Activated CD4-positive, alpha-beta T cell treated with anti-CD3 and anti-CD28 coated beads for 36 hours (primary cell): ENCODE data around the gene TIGD1. TPM values are rescaled to one million over a fixed set of nuclear protein-coding genes. Genes with fewer than 3 reads are reported as not detected.
A peak's percentile ranks its signal among the peaks of the same experiment; 100 is the strongest.

Experiments used
- ATAC-seq: fragments of 200-7000 bp; cut with Tn5 transposase; one replicate; pipeline ENCODE4 v1.10.0; 2021; ENCODE audit warnings: mild to moderate bottlenecking, moderate library complexity
- CTCF ChIA-PET: fragments of 350-600 bp; sonication (Branson Sonifier 250); formaldehyde crosslinking; loops from one replicate; lab custom pipeline; 2021; ENCODE audit warnings: antibody characterized with exemption; lab: Charles Lee
- POLR2A ChIA-PET: fragments of 350-600 bp; sonication (Branson Sonifier 250); formaldehyde crosslinking; loops from one replicate; lab custom pipeline; 2021; ENCODE audit warnings: antibody characterized with exemption, inconsistent platforms; lab: Charles Lee
- DNase-seq: peaks from one replicate; pipeline ENCODE4 v3.0.0-alpha.2; 2020
- H3K27ac Mint-ChIP-seq: one replicate; pipeline ENCODE4 v1.8.0; 2021; ENCODE audit warnings: mixed read lengths
- H3K27me3 Mint-ChIP-seq: one replicate; pipeline ENCODE4 v1.8.0; 2021; ENCODE audit warnings: mixed read lengths
- H3K36me3 Mint-ChIP-seq: one replicate; pipeline ENCODE4 v1.8.0; 2021; ENCODE audit warnings: low read depth, mixed read lengths
- H3K4me1 Mint-ChIP-seq: one replicate; pipeline ENCODE4 v1.8.0; 2021; ENCODE audit warnings: mixed read lengths
- H3K4me3 Mint-ChIP-seq: one replicate; pipeline ENCODE4 v1.8.0; 2021; ENCODE audit warnings: mild to moderate bottlenecking, moderate library complexity, mixed read lengths
- H3K9me3 Mint-ChIP-seq: one replicate; pipeline ENCODE4 v1.8.0; 2021; ENCODE audit warnings: low read depth, mixed read lengths
- intact Hi-C, 2 experiments: fragments of 100-400 bp; cut with DNase I in 1 of 2; cut with micrococcal nuclease in 1 of 2; formaldehyde crosslinking; loops; one replicate each; pipeline versions ENCODE4 v1.14.2 to v1.15.1; 2022 to 2024; cut with DNase I, micrococcal nuclease
- total RNA-seq, 2 experiments: library from RNA; stranded (reverse); gene quantifications; one replicate each; pipeline ENCODE4 v1.2.3, GENCODE V29; 2021

Gene TIGD1
- total RNA-seq, 2 experiments from 2014 or later, result 7.6 to 7.9 TPM

DNA sequence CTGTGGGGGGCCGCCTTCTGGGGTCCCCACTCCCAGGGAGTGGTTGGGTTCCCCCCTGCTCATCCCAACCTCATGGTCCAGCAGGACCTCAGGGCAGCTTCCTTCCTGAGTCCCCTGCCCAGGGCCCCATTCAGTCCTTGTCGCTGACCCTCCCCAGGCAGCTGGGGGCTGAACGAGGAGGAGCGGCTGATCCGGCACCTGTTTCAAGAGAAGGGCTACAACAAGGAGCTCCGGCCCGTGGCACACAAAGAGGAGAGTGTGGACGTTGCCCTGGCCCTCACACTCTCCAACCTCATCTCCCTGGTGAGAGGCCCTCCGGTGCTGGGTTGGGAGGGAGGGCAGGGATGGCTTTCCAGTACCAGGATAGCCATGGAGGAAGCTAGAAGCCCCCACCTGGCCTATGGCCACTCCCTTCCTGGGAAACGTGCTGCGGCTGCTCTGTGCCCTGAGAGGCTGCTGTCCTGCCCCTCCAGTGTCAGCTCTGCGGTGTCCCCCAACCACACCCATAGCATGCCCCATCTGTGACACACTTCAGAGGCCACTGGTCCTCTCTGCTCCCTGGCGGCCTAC lies 23.9 kb downstream of the TIGD1 start:
- Mint-ChIP-seq H3K4me1 (peaks cover 16% of the 10 kb centered on the region), H3K4me3 (no peak overlapping the region), H3K9me3 (no peaks in the 10 kb centered on the region), H3K36me3 (no peaks in the 10 kb centered on the region), H3K27me3 (peaks cover 28% of the 10 kb centered on the region), H3K27ac (no peak overlapping the region)
- intact Hi-C loops, result no loop called here
- ChIA-PET CTCF (interaction anchor here (0.7 kb wide), 1 partner anchor 87 kb away, joined by 3 read pairs; no protein-coding TSS in a partner anchor), POLR2A (no interaction called here)
- ATAC-seq (no peak), DNase-seq (no peak)

GRCh38 chr2:232525791-232526371 lies 24.5 kb downstream of the TIGD1 start, which contains the start of gene CHRND:
Gene CHRND, plus strand, starts transcription at chr2:232526160. Its CDS starts 56 bp downstream, at chr2:232526216.
- H3K36me3 Mint-ChIP-seq, result no peaks in the 10 kb centered on the region
- intact Hi-C loops, result no loop called here
- no peak for ATAC-seq
- H3K27me3 Mint-ChIP-seq, result peaks cover 28% of the 10 kb centered on the region
- DNase-seq, result no peak
- ChIA-PET POLR2A (no interaction called here), CTCF (interaction anchor here (0.7 kb wide), 1 partner anchor 86 kb away, joined by 3 read pairs; no protein-coding TSS in a partner anchor)
- no peaks in the 10 kb centered on the region for H3K9me3 Mint-ChIP-seq
- H3K4me1 Mint-ChIP-seq, result peaks cover 17% of the 10 kb centered on the region
- no peak within 1 kb of the TSS for H3K4me3 Mint-ChIP-seq
- H3K27ac Mint-ChIP-seq, result no peak within 1 kb of the TSS

DNA sequence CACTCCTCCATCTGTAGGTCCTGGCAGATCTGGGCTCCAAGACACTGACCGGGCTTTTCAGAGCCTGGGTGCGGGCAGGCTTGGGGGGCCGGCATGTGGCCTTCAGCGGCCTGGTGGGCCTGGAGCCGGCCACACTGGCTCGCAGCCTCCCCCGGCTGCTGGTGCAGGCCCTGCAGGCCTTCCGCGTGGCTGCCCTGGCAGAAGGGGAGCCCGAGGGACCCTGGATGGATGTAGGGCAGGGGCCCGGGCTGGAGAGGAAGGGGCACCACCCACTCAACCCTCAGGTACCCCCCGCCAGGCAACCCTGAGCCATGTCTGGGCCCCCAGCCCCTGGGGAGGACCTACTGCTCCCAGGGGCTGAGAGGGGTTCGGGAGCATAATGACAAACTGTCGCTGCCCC lies 25.2 kb downstream of the TIGD1 start:
- intact Hi-C loops, result no loop called here
- H3K36me3 Mint-ChIP-seq, result no peaks in the 10 kb centered on the region

GRCh38 chr2:232524771-232525170 lies 25.6 kb downstream of the TIGD1 start:
- intact Hi-C loops, result loop anchor here (5.0 kb wide), 3 partner anchors 182 to 617 kb away; partner anchors contain the start of gene NPPC (in 1 of the 2)
- no peak for ATAC-seq
- Mint-ChIP-seq H3K27me3 (peaks cover 31% of the 10 kb centered on the region), H3K9me3 (no peaks in the 10 kb centered on the region), H3K4me3 (no peak overlapping the region), H3K36me3 (no peaks in the 10 kb centered on the region), H3K4me1 (peaks cover 17% of the 10 kb centered on the region), H3K27ac (no peak overlapping the region)
- ChIA-PET CTCF (interaction anchor here (0.7 to 1.4 kb wide), 3 partner anchors 14 to 24 kb away, joined by 3 to 7 read pairs (median 4); no protein-coding TSS in a partner anchor), POLR2A (no interaction called here)
- no peak for DNase-seq

More for the DNA sequence above, 25.2 kb downstream of the TIGD1 start:
- Mint-ChIP-seq H3K9me3 (no peaks in the 10 kb centered on the region), H3K27me3 (peaks cover 31% of the 10 kb centered on the region), H3K27ac (no peak overlapping the region), H3K4me1 (peaks cover 17% of the 10 kb centered on the region), H3K4me3 (no peak overlapping the region)
- ChIA-PET CTCF (no interaction called here), POLR2A (no interaction called here)
- no peak for DNase-seq
- no peak for ATAC-seq

- intact Hi-C loops, result loop anchor here (5.0 kb wide), 3 partner anchors 182 to 617 kb away; partner anchors contain the start of gene NPPC (in 1 of the 2)
- Mint-ChIP-seq H3K36me3 (no peaks in the 10 kb centered on the region), H3K27ac (no peak overlapping the region), H3K9me3 (no peaks in the 10 kb centered on the region), H3K4me3 (no peak overlapping the region), H3K27me3 (peaks cover 33% of the 10 kb centered on the region), H3K4me1 (peaks cover 13% of the 10 kb centered on the region)
- DNase-seq (peak; percentile 66), ATAC-seq (peak; percentile 69)
- ChIA-PET POLR2A (no interaction called here), CTCF (interaction anchor here (0.6 to 1.4 kb wide), 7 partner anchors 15 to 1137 kb away, joined by 3 to 7 read pairs (median 4); no protein-coding TSS in a partner anchor)
Observed at GRCh38 chr2:232523682-232524597, 26.4 kb downstream of the TIGD1 start.

- Mint-ChIP-seq H3K27ac (no peak overlapping the region), H3K4me1 (peaks cover 7% of the 10 kb centered on the region), H3K36me3 (no peaks in the 10 kb centered on the region), H3K27me3 (peaks cover 27% of the 10 kb centered on the region), H3K4me3 (no peak overlapping the region), H3K9me3 (no peaks in the 10 kb centered on the region)
- DNase-seq (no peak), ATAC-seq (no peak)
- ChIA-PET POLR2A (no interaction called here), CTCF (interaction anchor here (0.6 to 1.4 kb wide), 4 partner anchors 23 to 1136 kb away, joined by 3 to 7 read pairs (median 4); no protein-coding TSS in a partner anchor)
- intact Hi-C loops, result loop anchor here (5.0 kb wide), 3 partner anchors 181 to 616 kb away; partner anchors contain the start of gene NPPC (in 1 of the 2)
Observed at GRCh38 chr2:232523402-232523681, 27.0 kb downstream of the TIGD1 start.

DNA sequence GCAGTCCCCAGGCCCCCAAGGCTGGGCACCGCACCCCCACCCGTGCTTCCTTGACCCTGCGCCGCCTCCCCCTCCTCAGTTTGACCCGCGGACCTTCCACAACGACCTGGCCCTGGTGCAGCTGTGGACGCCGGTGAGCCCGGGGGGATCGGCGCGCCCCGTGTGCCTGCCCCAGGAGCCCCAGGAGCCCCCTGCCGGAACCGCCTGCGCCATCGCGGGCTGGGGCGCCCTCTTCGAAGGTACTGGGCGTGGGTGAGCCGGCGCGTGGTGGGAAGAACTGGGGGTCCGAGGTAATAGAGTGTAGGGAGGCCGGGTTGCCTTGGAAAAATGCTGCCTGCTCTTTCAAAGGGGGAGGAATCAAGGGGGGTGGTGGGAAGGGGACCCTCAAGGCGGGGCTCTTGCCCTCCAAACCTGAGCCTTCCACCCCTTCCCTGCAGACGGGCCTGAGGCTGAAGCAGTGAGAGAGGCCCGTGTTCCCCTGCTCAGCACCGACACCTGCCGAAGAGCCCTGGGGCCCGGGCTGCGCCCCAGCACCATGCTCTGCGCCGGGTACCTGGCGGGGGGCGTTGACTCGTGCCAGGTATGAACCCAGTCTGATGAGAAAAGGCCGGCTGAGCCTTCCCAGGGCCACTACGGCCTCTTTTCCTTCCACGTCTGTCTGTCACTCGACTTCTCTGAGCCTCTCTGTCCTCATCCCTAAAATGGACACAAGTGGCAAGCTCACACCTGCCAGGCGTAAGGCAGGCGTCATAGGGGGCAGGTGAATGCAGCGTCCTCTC lies 27.5 kb downstream of the TIGD1 start:
- H3K4me1 Mint-ChIP-seq, result peaks cover 6% of the 10 kb centered on the region
- POLR2A ChIA-PET, result no interaction called here

DNA sequence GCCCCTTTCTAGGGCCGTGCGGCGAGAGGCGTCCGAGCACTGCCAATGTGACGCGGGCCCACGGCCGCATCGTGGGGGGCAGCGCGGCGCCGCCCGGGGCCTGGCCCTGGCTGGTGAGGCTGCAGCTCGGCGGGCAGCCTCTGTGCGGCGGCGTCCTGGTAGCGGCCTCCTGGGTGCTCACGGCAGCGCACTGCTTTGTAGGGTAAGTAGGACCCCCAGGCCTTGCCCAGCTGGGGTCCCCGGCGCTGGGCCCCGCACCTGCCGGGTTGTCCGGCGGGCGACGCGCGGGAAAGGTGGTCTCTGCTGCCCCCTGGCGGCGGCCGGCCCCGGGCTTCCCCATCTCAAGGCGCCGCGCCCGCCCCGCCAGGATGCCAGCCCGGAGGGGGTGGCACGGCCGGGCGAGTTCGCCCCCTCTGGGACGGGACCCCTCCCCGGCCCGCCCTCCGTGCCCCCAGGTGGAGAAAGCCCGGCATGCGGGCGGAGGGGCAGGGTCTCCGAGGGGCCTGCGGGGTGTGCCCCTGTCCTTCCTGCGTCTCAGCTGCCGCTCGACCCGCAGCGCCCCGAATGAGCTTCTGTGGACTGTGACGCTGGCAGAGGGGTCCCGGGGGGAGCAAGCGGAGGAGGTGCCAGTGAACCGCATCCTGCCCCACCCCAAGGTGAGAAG lies 28.3 kb downstream of the TIGD1 start:
- POLR2A ChIA-PET, result no interaction called here
- intact Hi-C loops, result loop anchor here (1.0 to 5.0 kb wide), 6 partner anchors 19 to 615 kb away; partner anchors contain the start of gene NPPC (in 1 of the 2)
- DNase-seq (peak; percentile 84), ATAC-seq (peak; percentile 70)
- Mint-ChIP-seq H3K36me3 (no peaks in the 10 kb centered on the region), H3K4me3 (no peak overlapping the region), H3K27me3 (peaks cover 25% of the 10 kb centered on the region), H3K27ac (no peak overlapping the region), H3K4me1 (peaks cover 6% of the 10 kb centered on the region), H3K9me3 (no peaks in the 10 kb centered on the region)
- CTCF ChIA-PET, result interaction anchor here (0.6 to 1.4 kb wide), 5 partner anchors 9 to 1253 kb away, joined by 3 to 4 read pairs (median 3); no protein-coding TSS in a partner anchor

More for the DNA sequence above, 27.5 kb downstream of the TIGD1 start:
- Mint-ChIP-seq H3K27ac (no peak overlapping the region), H3K4me3 (no peak overlapping the region), H3K36me3 (no peaks in the 10 kb centered on the region), H3K27me3 (peaks cover 26% of the 10 kb centered on the region), H3K9me3 (no peaks in the 10 kb centered on the region)
- ATAC-seq (no peak), DNase-seq (peak; percentile 24)
- CTCF ChIA-PET, result interaction anchor here (0.6 to 1.0 kb wide), 4 partner anchors 58 to 1135 kb away, joined by 3 to 5 read pairs (median 4); no protein-coding TSS in a partner anchor
- intact Hi-C loops, result loop anchor here (1.0 to 5.0 kb wide), 5 partner anchors 20 to 616 kb away; partner anchors contain the start of gene NPPC (in 1 of the 2)

GRCh38 chr2:232521098-232521497 lies 29.3 kb downstream of the TIGD1 start:
- POLR2A ChIA-PET, result no interaction called here
- no peak for ATAC-seq
- H3K9me3 Mint-ChIP-seq, result no peaks in the 10 kb centered on the region
- CTCF ChIA-PET, result interaction anchor here (0.6 to 1.4 kb wide), 5 partner anchors 12 to 638 kb away, joined by 3 read pairs; no protein-coding TSS in a partner anchor
- no peak overlapping the region for H3K4me3 Mint-ChIP-seq
- no peak overlapping the region for H3K27ac Mint-ChIP-seq
- no peaks in the 10 kb centered on the region for H3K36me3 Mint-ChIP-seq
- peaks cover 6% of the 10 kb centered on the region for H3K4me1 Mint-ChIP-seq
- intact Hi-C loops, result loop anchor here (2.0 to 5.0 kb wide), 4 partner anchors 74 to 614 kb away; partner anchors contain the start of gene NPPC (in 1 of the 2)
- DNase-seq, result no peak
- H3K27me3 Mint-ChIP-seq, result peaks cover 24% of the 10 kb centered on the region

DNA sequence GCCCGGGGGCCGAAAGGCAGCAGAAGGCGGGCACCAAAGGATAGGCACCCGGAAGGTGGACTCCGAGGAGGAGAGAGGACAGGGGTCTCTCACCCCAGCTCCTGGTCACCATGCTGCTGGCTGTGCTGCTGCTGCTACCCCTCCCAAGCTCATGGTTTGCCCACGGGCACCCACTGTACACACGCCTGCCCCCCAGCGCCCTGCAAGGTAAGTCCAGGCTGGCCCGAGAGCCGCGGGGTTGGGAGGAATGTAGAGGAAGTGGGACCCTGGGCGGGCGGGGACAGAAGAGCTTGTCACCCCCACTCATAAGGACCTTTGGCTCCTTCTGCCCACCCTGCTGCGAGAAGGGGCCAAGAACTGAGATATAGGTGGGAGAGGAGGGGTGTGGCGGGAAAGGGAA lies 29.9 kb downstream of the TIGD1 start:
- DNase-seq (no peak), ATAC-seq (no peak)
- Mint-ChIP-seq H3K36me3 (no peaks in the 10 kb centered on the region), H3K4me1 (peaks cover 6% of the 10 kb centered on the region), H3K27me3 (peaks cover 22% of the 10 kb centered on the region), H3K27ac (no peak overlapping the region), H3K4me3 (no peak overlapping the region), H3K9me3 (no peaks in the 10 kb centered on the region)
- intact Hi-C loops, result loop anchor here (2.0 to 5.0 kb wide), 4 partner anchors 74 to 613 kb away; partner anchors contain the start of gene NPPC (in 1 of the 2)
- CTCF ChIA-PET, result interaction anchor here (0.6 to 1.2 kb wide), 3 partner anchors 73 to 638 kb away, joined by 3 read pairs; no protein-coding TSS in a partner anchor
- POLR2A ChIA-PET, result no interaction called here
